Measurements from ENCODE around the gene HOXB3.
A peak's percentile ranks its signal among the peaks of the same experiment; 100 is the strongest.
"Not testable (repeated sequence)": the region's sequence is repeated elsewhere in the genome, so short reads cannot be mapped to it uniquely, and the experiment has no call there.

Gene HOXB3

DNA sequence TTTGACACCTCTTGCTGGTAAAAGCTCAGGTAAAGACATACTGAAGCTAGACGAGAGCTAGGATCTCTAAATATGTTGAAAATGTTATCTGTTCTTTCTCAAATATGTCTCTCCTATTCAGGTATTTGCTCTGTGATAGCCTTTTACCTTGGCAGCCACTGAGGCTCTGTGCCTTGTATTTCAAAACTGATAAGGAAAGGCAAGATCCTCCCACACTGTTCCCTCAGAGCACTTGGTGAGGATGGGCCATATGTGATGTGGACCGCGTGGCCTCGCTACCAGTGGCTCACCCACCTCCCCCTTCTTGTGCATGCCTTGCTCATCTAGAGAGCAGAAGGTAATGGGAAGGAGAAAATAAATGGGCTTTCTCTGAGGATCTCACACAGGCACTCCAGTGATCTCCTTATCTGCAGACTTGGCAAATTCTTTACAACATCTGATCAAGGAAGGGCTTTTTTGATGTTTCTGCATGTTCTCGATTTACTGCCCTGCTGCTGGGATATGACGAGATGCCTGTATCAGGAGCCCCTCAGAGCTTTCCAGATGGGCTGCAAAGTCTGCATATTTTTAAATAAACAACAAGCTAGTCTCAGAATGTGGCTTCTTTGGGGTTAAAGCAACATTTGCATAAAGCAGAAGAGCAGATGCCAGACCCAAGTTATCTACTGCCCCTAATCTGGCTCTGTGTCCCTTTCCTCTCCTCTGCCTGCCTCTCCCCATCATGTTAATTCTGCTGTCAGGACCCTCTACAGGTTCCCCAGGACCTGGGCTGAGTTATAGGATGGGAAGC lies 76.2 kb downstream of the HOXB3 start:
- no peaks in the 10 kb centered on the region for H3K9me3 ChIP-seq (ENCODE audit: control insufficient read depth, low read length)
- no peaks in the 10 kb centered on the region for H3K36me3 ChIP-seq (ENCODE audit: control insufficient read depth, insufficient read depth, low read length, severe bottlenecking)
- DNase-seq (ENCODE audit: low read depth) = no peak
- no peak overlapping the region for H3K9ac ChIP-seq (ENCODE audit: low read length)
- no peaks in the 10 kb centered on the region for H3K27me3 ChIP-seq (replicated peaks; ENCODE audit: control insufficient read depth, insufficient read depth, low read length)
- H3K4me1 ChIP-seq (ENCODE audit: control insufficient read depth, insufficient read depth, low read length) = peaks cover 21% of the 10 kb centered on the region
- H3K4me3 ChIP-seq (ENCODE audit: low read length) = no peak overlapping the region

DNA sequence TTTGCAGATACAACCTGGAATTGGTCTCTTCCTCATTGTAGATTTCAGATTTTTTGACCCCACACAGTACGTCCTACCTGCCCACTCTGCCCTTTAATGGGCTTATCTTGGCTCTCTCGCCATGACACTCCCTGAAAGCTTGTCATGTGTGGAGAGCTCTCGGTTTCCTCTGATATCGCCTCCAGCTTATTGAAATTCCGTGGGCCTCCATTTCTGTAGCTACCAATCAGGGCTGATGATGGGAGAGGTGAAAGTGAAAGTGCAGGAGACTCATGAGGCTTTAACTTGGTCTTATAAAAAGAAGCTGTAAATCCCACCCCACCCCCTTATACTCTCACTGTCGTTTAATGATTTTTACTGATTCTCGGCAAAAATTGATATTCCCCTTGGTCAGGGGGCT lies 76.9 kb downstream of the HOXB3 start:
- no peaks in the 10 kb centered on the region for H3K36me3 ChIP-seq (ENCODE audit: control insufficient read depth, insufficient read depth, low read length, severe bottlenecking)
- no peak for DNase-seq (ENCODE audit: low read depth)
- H3K9me3 ChIP-seq (ENCODE audit: control insufficient read depth, low read length) = no peaks in the 10 kb centered on the region
- H3K4me3 ChIP-seq (ENCODE audit: low read length) = no peak overlapping the region
- H3K27me3 ChIP-seq (replicated peaks; ENCODE audit: control insufficient read depth, insufficient read depth, low read length) = no peaks in the 10 kb centered on the region
- H3K4me1 ChIP-seq (ENCODE audit: control insufficient read depth, insufficient read depth, low read length) = peaks cover 21% of the 10 kb centered on the region
- no peak overlapping the region for H3K9ac ChIP-seq (ENCODE audit: low read length)

DNA sequence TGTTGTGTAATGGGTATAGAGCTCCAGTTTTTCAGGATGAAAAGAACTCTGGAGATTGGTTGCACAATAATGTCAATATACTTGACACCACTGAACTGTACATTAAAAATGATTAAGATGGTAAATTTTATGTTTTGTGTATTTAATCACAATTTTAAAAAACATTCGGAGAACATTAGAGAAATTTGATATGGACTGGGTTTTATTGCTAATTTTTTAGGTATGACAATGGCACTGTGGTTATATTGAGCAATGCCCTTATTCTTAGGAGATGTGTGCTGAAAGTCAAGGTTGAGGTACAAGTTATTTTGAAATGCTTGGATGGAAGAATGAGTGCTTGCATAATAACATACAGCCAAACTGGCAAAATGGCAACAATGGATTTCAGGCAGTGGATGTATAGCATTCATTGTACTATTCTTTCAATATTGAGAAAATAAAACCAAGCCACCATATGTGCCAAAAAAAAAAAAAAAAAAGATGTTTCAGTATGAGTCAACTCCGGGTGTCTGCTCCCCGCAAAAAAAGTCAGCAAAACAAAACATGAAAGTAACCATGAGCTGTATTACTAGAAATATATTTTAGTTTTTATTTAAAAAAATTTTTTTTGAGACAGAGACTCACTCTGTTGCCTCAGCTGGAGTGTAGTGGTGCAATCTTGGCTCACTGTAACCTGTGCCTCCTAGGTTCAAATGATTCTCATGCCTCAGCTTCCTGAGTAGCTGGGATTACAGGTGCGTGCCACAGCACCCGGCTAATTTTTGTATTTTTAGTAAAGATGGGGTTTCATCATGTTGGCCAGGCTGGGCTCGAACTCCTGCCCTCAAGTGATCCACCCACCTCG lies 79.1 kb downstream of the HOXB3 start:
- Histone ChIP-seq H3K27me3 (replicated peaks; ENCODE audit: control insufficient read depth, insufficient read depth, low read length) (no peaks in the 10 kb centered on the region), H3K9ac (ENCODE audit: low read length) (no peak overlapping the region), H3K4me1 (ENCODE audit: control insufficient read depth, insufficient read depth, low read length) (peaks cover 13% of the 10 kb centered on the region), H3K4me3 (ENCODE audit: low read length) (no peak overlapping the region), H3K9me3 (ENCODE audit: control insufficient read depth, low read length) (no peaks in the 10 kb centered on the region), H3K36me3 (ENCODE audit: control insufficient read depth, insufficient read depth, low read length, severe bottlenecking) (no peaks in the 10 kb centered on the region)
- DNase-seq (ENCODE audit: low read depth) = no peak

DNA sequence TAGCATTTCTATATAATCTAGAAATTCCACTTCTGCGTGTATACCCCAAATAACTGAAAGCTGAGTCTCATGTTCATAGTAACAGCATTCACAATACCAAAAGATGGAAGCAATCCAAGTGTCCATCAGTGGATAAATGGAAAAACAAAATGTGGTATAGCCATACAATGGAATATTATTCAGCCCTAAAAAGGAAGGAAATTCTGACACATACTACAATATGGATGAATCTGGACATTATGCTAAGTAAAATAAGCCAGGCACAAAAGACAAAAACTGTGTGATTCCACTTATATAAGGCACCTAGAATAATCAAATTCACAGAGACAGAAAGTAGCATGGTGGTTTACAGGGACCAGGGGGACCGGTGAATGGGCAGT lies 79.7 kb downstream of the HOXB3 start:
- H3K9ac ChIP-seq (ENCODE audit: low read length) = no peak overlapping the region
- no peaks in the 10 kb centered on the region for H3K36me3 ChIP-seq (ENCODE audit: control insufficient read depth, insufficient read depth, low read length, severe bottlenecking)
- no peaks in the 10 kb centered on the region for H3K27me3 ChIP-seq (replicated peaks; ENCODE audit: control insufficient read depth, insufficient read depth, low read length)
- no peak for DNase-seq (ENCODE audit: low read depth)
- no peak overlapping the region for H3K4me3 ChIP-seq (ENCODE audit: low read length)
- H3K9me3 ChIP-seq (ENCODE audit: control insufficient read depth, low read length) = no peaks in the 10 kb centered on the region
- H3K4me1 ChIP-seq (ENCODE audit: control insufficient read depth, insufficient read depth, low read length) = peaks cover 13% of the 10 kb centered on the region

DNA sequence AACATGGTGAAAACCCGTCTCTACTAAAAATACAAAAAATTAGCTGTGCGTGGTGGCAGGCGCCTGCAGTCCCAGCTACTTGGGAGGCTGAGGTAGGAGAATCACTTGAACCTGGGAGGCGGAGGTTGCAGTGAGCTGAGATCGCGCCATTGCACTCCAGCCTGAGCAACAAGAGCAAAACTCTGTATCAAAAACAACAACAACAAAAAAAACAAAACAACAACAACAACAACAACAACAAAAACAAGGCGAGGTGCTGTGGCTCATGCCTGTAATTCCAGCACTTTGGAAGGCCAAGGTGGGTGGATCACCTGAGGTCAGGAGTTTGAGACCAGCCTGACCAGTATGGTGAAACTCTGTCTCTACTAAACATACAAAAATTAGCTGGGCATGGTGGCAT lies 80.3 kb downstream of the HOXB3 start:
- not testable (repeated sequence) for DNase-seq (ENCODE audit: low read depth); H3K4me3 ChIP-seq (ENCODE audit: low read length); H3K36me3 ChIP-seq (ENCODE audit: control insufficient read depth, insufficient read depth, low read length, severe bottlenecking); H3K9ac ChIP-seq (ENCODE audit: low read length); H3K9me3 ChIP-seq (ENCODE audit: control insufficient read depth, low read length); H3K27me3 ChIP-seq (replicated peaks; ENCODE audit: control insufficient read depth, insufficient read depth, low read length)
- H3K4me1 ChIP-seq (ENCODE audit: control insufficient read depth, insufficient read depth, low read length) = peaks cover 13% of the 10 kb centered on the region

DNA sequence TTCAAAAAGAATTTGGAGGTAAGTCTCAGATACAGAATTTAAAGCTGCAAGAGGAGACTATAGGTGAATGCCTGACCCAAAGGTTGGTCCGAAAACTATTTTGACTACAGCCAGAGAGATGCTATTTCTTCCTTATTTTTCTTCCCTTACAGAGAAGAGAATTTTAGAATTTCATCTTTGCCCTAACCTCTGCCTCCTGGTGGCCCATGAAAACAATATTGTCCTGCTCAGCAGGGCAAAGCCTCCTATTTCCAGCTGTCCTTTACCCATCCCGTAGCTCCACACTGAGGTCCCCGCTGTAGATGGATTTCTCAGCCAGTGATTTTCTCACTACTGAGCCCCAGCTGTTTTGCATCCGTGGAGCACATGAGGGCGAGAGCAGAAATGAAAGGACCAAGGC lies 83.8 kb downstream of the HOXB3 start:
- H3K27me3 ChIP-seq (replicated peaks; ENCODE audit: control insufficient read depth, insufficient read depth, low read length) = no peaks in the 10 kb centered on the region
- H3K4me3 ChIP-seq (ENCODE audit: low read length) = no peak overlapping the region
- no peaks in the 10 kb centered on the region for H3K9me3 ChIP-seq (ENCODE audit: control insufficient read depth, low read length)
- H3K4me1 ChIP-seq (ENCODE audit: control insufficient read depth, insufficient read depth, low read length) = peaks cover 9% of the 10 kb centered on the region
- DNase-seq (ENCODE audit: low read depth) = no peak
- H3K36me3 ChIP-seq (ENCODE audit: control insufficient read depth, insufficient read depth, low read length, severe bottlenecking) = no peaks in the 10 kb centered on the region
- H3K9ac ChIP-seq (ENCODE audit: low read length) = no peak overlapping the region

DNA sequence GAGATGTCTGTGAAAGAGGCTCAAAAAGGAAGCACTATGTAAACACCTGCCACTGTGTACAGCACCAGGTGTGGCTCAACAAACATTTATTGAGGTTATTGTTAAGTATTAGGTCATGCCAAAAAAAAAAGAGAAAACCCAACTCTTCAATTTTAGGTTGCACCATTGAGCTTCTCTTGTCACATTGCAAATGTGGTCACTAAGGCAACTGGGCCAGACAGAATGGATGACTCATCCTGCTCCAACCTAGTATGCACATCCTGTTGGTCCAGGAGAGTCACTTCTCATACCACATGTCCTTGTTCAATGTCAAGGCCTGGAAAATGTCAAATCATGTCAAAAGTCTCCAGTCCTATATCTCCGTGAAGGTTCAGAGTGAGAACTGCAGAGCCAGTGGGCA lies 84.3 kb downstream of the HOXB3 start:
- peaks cover 10% of the 10 kb centered on the region for H3K4me1 ChIP-seq (ENCODE audit: control insufficient read depth, insufficient read depth, low read length)
- no peak overlapping the region for H3K4me3 ChIP-seq (ENCODE audit: low read length)
- H3K36me3 ChIP-seq (ENCODE audit: control insufficient read depth, insufficient read depth, low read length, severe bottlenecking) = no peaks in the 10 kb centered on the region
- no peaks in the 10 kb centered on the region for H3K27me3 ChIP-seq (replicated peaks; ENCODE audit: control insufficient read depth, insufficient read depth, low read length)
- peak; percentile 42 for DNase-seq (ENCODE audit: low read depth)
- H3K9ac ChIP-seq (ENCODE audit: low read length) = no peak overlapping the region
- no peaks in the 10 kb centered on the region for H3K9me3 ChIP-seq (ENCODE audit: control insufficient read depth, low read length)

DNA sequence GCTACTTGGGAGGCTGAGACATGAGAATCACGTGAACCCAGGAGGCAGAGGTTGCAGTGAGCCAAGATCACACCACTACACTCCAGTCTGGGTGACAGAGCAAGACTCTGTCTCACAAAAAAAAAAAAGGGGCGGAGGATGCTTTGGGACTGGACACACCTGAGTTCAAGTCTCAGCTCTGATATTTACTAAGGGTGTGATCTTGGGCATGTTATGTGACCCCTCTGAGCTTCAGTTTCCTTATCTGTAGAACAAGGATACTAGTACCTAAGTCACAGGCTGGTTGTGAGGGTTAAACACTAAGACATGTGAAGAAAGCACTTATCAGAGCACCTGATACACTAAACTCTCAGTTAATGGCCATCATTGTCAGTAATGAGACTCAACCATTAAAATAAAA lies 85.1 kb downstream of the HOXB3 start:
- H3K9me3 ChIP-seq (ENCODE audit: control insufficient read depth, low read length) = no peaks in the 10 kb centered on the region
- H3K27me3 ChIP-seq (replicated peaks; ENCODE audit: control insufficient read depth, insufficient read depth, low read length) = no peaks in the 10 kb centered on the region
- no peak overlapping the region for H3K4me3 ChIP-seq (ENCODE audit: low read length)
- H3K36me3 ChIP-seq (ENCODE audit: control insufficient read depth, insufficient read depth, low read length, severe bottlenecking) = no peaks in the 10 kb centered on the region
- H3K9ac ChIP-seq (ENCODE audit: low read length) = no peak overlapping the region
- DNase-seq (ENCODE audit: low read depth) = no peak
- peaks cover 4% of the 10 kb centered on the region for H3K4me1 ChIP-seq (ENCODE audit: control insufficient read depth, insufficient read depth, low read length)

DNA sequence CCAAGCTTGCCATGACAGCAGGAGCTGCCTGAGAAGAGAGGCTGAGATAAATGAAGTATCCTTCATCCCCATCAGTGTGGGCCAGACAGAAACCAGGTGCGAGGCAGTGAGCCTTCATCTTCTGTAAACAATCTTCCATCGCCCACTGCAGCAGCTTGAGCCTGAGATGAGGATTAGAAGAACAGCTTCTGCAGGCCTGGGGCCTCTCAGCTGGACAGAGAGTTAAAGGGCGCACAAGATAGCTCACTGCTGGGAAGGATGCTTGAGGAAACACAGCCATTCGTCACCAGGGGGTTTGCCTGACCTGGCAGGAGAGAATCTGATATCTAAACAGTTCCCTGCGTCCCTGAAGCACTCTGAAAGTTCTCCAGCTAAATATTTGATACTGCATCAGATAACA lies 86.3 kb downstream of the HOXB3 start:
- H3K36me3 ChIP-seq (ENCODE audit: control insufficient read depth, insufficient read depth, low read length, severe bottlenecking) = no peaks in the 10 kb centered on the region
- no peaks in the 10 kb centered on the region for H3K27me3 ChIP-seq (replicated peaks; ENCODE audit: control insufficient read depth, insufficient read depth, low read length)
- H3K9ac ChIP-seq (ENCODE audit: low read length) = no peak overlapping the region
- DNase-seq (ENCODE audit: low read depth) = no peak
- H3K4me3 ChIP-seq (ENCODE audit: low read length) = no peak overlapping the region
- H3K4me1 ChIP-seq (ENCODE audit: control insufficient read depth, insufficient read depth, low read length) = peaks cover 4% of the 10 kb centered on the region
- H3K9me3 ChIP-seq (ENCODE audit: control insufficient read depth, low read length) = no peaks in the 10 kb centered on the region

DNA sequence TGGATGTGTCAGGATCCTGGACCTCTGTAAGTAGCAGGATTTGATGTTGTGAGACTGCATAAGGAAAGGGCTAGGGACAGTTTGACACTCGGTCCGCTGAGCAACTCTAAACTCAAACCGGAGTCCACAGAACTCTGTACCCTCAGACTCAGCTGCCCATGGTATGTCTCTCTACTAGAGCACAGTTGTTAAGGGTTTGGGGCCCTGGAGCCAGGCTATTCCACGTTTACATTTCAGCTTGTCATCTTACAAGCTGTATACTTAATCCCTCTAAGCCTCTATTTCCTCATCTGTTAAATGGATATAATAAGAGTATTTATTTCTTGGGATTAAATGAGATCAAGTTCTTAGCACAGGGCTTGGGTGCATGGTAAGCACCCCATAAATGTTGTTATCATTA lies 87.1 kb downstream of the HOXB3 start:
- Histone ChIP-seq H3K9me3 (ENCODE audit: control insufficient read depth, low read length) (no peaks in the 10 kb centered on the region), H3K4me1 (ENCODE audit: control insufficient read depth, insufficient read depth, low read length) (peaks cover 4% of the 10 kb centered on the region), H3K36me3 (ENCODE audit: control insufficient read depth, insufficient read depth, low read length, severe bottlenecking) (no peaks in the 10 kb centered on the region), H3K4me3 (ENCODE audit: low read length) (no peak overlapping the region), H3K9ac (ENCODE audit: low read length) (no peak overlapping the region), H3K27me3 (replicated peaks; ENCODE audit: control insufficient read depth, insufficient read depth, low read length) (no peaks in the 10 kb centered on the region)
- no peak for DNase-seq (ENCODE audit: low read depth)

DNA sequence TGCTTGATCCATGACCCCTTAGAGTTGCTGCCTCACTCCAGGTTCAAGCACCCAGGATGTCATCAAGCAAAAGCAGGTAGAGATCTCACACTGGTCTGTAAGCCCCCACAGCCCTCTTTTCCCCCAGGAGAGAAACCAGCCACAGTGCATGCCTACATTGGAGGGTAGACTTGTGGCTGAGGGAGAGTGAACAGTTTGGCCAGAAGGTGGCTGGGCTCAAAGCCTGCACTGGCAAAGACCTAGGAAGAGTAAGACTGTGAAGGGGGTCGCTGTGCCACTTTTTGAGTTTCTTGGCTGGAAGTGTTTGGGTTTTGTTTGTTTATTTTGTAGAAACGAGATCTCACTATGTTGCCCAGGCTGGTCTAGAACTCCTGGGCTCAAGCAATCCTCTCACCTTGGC lies 87.7 kb downstream of the HOXB3 start:
- Histone ChIP-seq H3K9me3 (ENCODE audit: control insufficient read depth, low read length) (no peaks in the 10 kb centered on the region), H3K27me3 (replicated peaks; ENCODE audit: control insufficient read depth, insufficient read depth, low read length) (no peaks in the 10 kb centered on the region), H3K9ac (ENCODE audit: low read length) (no peak overlapping the region), H3K4me1 (ENCODE audit: control insufficient read depth, insufficient read depth, low read length) (peaks cover 4% of the 10 kb centered on the region), H3K36me3 (ENCODE audit: control insufficient read depth, insufficient read depth, low read length, severe bottlenecking) (no peaks in the 10 kb centered on the region), H3K4me3 (ENCODE audit: low read length) (no peak overlapping the region)
- no peak for DNase-seq (ENCODE audit: low read depth)

Measured in adipocyte (in vitro differentiated cells).